Mononuclear cell (primary cell): ENCODE measurements around the gene NFKBIZ. TPM values are rescaled to one million over a fixed set of nuclear protein-coding genes. Genes with fewer than 3 reads are reported as not detected.
A peak's percentile ranks its signal among the peaks of the same experiment; 100 is the strongest.

ENCODE experiments used
- H3K27me3 ChIP-seq: 2 replicates; pipeline ENCODE4 v1.6.0; 2011; ENCODE audit warnings: low read length, control low read depth; ENCODE audit not compliant: insufficient read depth
- H3K4me1 ChIP-seq: 2 replicates; pipeline ENCODE4 v1.5.1; 2011; ENCODE audit warnings: mild to moderate bottlenecking, low read length, control low read depth; ENCODE audit not compliant: insufficient read depth
- H3K4me3 ChIP-seq: 2 replicates; pipeline ENCODE4 v1.5.1; 2011; ENCODE audit warnings: mild to moderate bottlenecking, low read length, moderate library complexity
- H3K9me3 ChIP-seq: 2 replicates; pipeline ENCODE4 v1.5.1; 2011; ENCODE audit warnings: low read depth, mild to moderate bottlenecking, control low read depth, low read length
- total RNA-seq: library from RNA; depleted of rRNA; stranded (reverse); fragments of >200 nt; gene quantifications from one replicate; pipeline ENCODE4 v1.2.3, GENCODE V29; 2012

NFKBIZ gene
- total RNA-seq, 1 donor = 1,930 TPM

DNA sequence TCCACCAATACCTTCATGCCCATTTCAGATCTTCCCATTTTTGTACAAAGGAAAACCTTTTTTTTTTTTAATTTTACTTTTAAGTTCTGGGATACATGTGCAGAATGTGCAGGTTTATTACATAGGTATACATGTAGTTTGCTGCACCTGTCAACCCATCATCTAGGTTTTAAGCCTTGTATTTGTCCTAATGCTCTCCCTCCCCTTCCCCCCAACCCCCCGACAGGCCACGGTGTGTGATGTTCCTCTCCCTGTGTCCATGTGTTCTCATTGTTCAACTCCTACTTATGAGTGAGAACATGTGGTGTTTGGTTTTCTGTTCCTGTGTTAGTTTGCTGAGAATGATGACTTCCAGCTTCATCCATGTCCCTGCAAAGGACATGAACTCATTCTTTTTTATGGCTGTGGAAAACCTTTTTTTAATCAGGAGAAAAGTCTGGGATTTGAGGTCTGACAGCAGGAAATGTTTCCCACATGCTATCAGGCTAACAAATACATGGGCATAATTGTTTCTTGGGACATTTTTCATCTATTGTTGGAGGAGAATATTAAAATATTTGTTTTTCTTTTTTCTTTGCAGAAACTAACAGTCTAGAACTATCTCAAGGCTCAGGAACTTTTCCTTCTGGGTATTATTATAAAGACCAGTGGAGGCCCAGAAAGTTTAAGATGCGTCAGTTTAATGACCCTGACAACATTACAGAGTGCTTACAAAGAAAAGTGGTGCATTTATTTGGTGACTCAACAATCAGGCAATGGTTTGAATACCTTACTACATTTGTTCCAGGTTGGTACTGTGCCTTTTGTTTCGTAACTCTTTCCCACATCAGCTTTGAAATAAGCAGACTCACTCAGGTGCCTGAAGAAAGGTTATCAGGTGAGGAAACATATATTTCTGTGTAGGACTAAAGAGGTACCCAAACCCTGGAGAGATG is 32.8 kb upstream of the NFKBIZ start:
- Histone ChIP-seq H3K4me1 (peaks cover 27% of the 10 kb centered on the region), H3K27me3 (no peaks in the 10 kb centered on the region), H3K4me3 (no peak overlapping the region), H3K9me3 (no peaks in the 10 kb centered on the region)

DNA sequence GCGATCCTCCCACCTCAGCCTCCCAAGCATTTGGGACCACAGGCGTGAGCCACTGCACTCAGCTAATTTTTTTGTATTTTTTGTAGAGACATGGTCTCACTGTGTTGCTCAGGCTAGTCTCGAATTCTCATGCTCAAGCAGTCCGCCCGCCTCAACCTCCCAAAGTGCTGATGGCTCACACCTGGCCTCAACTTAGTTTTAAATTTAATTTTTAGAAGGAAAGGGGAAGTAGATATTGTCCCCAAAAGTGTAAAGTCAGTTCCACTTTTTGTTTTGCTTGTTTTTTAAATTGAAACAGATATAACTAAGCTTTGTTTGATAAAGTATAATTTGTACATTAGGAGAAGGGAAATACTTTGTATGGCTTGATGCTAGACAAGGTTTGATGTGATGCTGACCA is 31.3 kb upstream of the NFKBIZ start:
- peaks cover 27% of the 10 kb centered on the region for H3K4me1 ChIP-seq
- H3K4me3 ChIP-seq = no peak overlapping the region

DNA sequence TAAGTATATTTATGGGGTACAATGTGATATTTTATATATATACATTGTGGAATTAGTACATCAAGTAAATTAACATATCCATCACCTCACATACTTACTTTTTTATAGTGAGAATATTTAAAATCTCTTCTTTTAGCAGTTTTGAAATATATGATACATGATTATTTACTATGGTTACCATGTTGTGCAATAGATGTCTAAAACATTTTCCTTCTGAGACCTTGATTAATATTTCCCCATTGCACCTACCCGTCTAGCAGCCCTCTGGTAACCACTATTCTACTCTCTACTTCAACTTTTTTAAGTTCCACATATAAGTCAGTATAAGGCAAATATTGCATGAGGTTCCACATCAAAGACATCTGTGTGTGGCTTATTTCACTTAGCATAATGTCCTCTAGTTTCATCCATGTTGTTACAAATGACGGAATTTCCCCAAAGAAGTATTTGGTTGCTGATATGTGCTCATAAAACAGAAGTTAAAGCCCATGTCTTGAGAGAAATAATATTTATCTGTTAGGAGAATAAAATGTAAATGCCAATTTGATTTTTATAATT is 29.6 kb upstream of the NFKBIZ start:
- Histone ChIP-seq H3K4me3 (no peak overlapping the region), H3K4me1 (peaks cover 34% of the 10 kb centered on the region), H3K9me3 (no peaks in the 10 kb centered on the region), H3K27me3 (no peaks in the 10 kb centered on the region)

More for the DNA sequence above, 31.3 kb upstream of the NFKBIZ start:
- Histone ChIP-seq H3K9me3 (no peaks in the 10 kb centered on the region), H3K27me3 (no peaks in the 10 kb centered on the region)

DNA sequence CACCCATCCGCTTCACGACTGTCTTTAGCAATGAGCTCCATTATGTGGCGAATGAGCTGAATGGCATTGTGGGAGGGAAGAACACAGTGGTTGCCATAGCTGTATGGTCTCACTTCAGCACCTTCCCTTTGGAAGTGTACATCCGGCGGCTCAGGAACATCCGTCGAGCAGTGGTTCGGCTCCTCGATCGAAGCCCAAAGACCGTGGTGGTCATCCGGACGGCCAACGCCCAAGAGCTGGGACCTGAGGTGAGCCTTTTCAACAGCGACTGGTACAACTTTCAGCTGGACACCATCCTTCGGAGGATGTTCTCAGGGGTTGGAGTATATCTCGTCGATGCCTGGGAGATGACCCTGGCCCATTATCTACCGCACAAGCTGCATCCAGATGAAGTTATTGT is 27.8 kb upstream of the NFKBIZ start:
- Histone ChIP-seq H3K27me3 (no peaks in the 10 kb centered on the region), H3K9me3 (no peaks in the 10 kb centered on the region), H3K4me1 (peaks cover 35% of the 10 kb centered on the region), H3K4me3 (no peak overlapping the region)

DNA sequence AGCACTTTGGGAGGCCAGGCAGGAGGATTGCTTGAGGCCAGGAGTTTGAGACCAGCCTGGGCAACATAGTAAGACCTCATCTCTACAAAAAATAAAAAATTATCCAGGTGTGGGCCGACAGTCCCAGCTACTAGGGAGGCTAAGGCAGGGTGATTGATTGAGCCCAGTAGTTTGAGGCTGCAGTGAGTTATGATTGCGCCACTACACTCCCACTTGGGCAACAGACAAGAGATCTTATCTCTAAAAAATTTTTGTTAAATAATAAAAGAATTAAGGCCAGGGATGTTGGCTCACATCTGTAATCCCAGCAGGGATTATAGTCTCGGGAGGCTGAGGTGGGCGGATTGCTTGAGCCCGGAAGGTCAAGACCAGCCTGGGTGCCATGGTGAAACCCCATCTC is 25.8 kb upstream of the NFKBIZ start:
- Histone ChIP-seq H3K9me3 (no peaks in the 10 kb centered on the region), H3K4me3 (no peak overlapping the region), H3K27me3 (no peaks in the 10 kb centered on the region), H3K4me1 (peaks cover 34% of the 10 kb centered on the region)

DNA sequence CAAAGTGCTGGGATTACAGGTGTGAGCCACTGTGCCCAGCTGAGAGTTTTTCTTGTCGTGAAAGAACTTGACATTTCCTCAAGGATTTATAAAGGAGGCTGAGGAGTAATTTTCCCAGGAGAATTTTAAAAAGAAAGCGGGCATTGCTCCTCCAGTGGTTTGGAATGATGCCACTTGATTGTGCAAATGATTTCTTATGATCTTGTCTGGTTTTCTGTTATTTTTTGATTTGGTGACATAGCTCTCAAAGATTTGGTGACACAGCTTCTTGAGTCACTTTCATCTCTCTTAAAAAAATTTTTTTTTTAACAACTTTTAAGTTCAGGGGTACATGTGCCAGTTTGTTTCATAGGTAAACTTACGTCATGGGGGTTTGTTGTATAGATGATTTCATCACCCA is 24.6 kb upstream of the NFKBIZ start:
- no peak overlapping the region for H3K4me3 ChIP-seq
- H3K4me1 ChIP-seq = peaks cover 38% of the 10 kb centered on the region
- H3K9me3 ChIP-seq = no peaks in the 10 kb centered on the region
- H3K27me3 ChIP-seq = no peaks in the 10 kb centered on the region

DNA sequence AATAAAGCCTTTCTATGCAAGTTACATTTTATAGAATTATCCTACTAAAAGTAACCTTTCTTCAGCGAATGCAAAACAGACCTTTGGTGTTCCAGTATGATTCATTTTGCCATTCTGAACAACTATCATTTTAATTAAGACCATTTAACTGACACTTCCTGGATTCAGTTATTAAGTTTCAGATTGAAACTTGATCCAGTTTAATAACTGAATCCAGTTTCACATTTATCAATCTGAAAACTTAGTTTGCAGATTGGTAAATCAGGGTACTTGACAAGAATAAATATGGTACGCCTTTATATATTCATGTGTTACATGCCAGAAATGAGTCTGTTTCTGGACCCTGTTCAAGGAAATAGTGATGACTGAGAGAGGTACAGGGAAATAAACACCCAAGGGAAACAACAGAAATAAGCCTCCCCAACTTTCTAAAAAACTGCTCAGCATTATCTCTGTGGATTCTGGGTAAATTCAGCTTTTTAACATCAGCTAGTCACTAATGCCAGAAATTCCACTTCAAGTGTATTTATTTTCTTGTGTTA is 23.3 kb upstream of the NFKBIZ start:
- Histone ChIP-seq H3K4me1 (peaks cover 46% of the 10 kb centered on the region), H3K4me3 (no peak overlapping the region), H3K9me3 (no peaks in the 10 kb centered on the region)

DNA sequence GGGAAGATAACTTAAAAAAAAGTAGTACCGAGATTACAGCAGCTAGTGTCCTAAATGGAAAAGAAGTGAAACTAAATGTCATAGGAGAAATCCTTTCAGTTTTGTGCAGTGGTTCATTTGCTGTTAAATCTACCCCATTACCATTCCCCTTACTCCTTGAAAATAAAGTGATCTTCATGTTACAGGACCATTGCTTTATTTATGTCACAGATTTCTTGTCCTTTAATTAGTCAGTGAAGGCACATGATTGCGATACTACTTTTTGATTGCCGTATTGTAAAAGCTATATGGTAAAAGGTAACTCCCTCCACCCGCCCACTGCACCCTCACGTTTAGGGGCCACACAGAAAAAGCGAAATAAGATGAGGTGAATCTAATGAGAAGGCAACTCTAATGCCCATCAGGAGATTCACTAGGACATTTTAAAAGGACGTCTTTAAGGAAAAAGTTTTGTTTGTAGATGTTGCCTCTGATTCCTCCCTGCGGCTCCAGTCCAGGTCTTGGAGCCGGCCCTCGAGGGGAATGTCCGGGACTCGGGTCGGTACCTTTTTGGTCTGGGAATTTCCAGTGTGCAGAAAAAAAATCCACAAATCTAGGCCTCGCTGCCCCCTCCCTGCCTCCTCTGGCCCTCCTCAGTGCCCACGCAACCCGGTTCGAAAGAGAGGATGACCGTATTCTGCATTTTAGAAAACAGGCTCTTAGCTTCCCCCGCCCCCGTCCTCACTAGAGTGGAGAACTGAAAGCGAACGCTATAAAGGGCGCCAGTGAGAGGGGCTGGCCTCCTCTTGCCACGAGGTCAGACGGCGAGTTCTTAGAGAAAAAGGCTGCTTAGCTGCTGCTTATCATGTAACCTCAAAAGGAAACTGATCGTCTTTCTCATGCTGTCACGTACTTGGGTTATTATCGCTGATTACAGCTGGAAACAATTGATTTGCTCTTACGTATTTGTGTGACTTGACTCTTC is 21.8 kb upstream of the NFKBIZ start:
- H3K27me3 ChIP-seq = no peaks in the 10 kb centered on the region
- no peaks in the 10 kb centered on the region for H3K9me3 ChIP-seq
- H3K4me1 ChIP-seq = peaks cover 55% of the 10 kb centered on the region
- H3K4me3 ChIP-seq = peak overlapping the region; percentile 56

More for the DNA sequence above, 23.3 kb upstream of the NFKBIZ start:
- H3K27me3 ChIP-seq = no peaks in the 10 kb centered on the region

DNA sequence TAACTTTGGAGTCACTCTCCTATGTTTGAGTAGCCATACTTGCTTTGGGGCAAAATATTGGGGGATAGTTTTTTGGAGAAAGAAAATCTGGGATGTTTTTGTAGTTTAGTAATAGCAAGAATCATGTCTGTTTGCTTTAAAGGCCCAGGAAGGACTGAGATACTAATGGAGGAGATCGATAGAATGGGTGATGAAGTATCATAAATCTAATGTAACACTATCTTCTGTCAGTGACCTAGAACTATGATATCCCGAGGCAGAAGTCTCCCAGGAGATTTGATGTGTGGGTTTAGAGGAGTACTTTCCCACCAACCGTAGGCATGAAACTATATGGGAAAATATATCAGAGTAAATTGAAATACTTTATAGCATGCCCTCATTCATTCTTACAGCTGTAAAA is 21.0 kb upstream of the NFKBIZ start:
- Histone ChIP-seq H3K9me3 (no peaks in the 10 kb centered on the region), H3K4me3 (peak overlapping the region; percentile 56), H3K27me3 (no peaks in the 10 kb centered on the region), H3K4me1 (peaks cover 59% of the 10 kb centered on the region)

DNA sequence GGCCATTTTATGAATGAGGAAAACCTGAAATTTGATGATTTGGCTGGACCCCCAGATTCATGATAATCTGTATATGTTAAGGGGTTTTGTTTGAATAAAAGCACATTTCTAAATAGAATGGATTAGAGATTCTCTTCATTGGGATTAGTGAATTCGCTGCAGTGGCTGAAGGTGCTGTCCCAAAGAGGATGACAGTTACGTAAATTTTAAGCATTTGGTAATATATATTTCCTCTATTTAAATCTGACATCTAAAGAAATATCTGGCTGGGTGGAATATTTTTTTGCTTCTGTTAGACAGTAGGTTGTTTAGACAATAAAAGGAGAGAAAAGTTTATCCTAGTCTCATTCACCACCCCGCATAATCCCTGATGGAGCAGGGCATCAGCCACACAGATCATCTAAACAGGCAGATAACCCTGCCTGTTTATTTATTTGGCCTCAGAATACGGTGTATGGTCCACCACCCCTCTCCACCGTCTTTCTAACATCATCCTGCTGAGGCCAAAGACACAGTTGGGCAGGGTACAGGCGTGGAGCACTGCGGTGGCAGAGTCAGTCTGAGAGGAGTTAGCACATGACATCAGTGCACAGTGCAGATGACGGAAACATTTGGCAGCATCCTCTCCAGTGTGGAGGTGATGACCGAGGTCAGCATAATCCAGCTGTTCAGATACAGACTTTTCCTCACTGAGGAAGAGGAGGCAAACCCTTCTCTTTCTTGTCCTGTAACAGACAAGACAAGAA is 20.4 kb upstream of the NFKBIZ start:
- peaks cover 62% of the 10 kb centered on the region for H3K4me1 ChIP-seq
- peak overlapping the region; percentile 56 for H3K4me3 ChIP-seq

DNA sequence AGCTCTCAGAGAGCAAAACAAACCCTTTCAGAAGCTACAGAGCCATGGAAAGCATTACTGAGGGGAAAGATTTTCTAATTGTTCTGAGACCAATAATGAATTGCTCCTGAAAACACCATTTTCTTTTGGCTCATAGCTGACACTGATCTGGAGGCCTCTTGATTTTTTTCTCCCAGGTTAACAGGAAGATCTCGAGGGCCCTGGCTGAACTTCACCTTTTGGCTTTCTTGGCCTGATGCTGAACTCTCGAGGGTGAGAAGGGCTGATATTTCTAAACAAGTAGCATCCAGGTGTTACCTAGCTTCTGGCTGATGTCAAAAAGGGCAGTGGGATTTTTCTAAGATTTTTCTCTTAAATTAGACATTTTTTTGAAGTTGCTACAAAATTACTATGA is 19.9 kb upstream of the NFKBIZ start:
- H3K27me3 ChIP-seq = no peaks in the 10 kb centered on the region
- no peaks in the 10 kb centered on the region for H3K9me3 ChIP-seq
- peaks cover 65% of the 10 kb centered on the region for H3K4me1 ChIP-seq
- no peak overlapping the region for H3K4me3 ChIP-seq

More for the DNA sequence above, 20.4 kb upstream of the NFKBIZ start:
- no peaks in the 10 kb centered on the region for H3K27me3 ChIP-seq
- H3K9me3 ChIP-seq = no peaks in the 10 kb centered on the region

DNA sequence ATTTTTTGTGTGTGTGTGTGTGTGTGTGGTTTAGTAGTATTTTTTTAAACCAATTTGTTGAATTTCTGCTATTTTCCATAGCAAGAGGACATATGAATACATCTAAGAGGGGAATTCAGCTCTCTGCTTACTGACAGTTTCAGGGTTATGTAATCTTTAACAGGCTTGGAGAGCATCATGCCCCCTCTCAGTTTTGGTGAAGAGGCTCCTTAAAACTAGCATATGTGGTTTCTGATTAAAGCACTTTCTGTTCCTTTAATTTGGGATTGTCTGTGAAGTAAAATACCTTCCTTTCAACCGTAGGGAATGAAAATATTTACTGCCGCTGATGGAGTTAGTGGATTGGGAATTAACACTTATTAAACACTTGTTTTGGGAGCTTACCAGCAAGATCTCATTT is 19.4 kb upstream of the NFKBIZ start:
- no peaks in the 10 kb centered on the region for H3K9me3 ChIP-seq
- H3K4me3 ChIP-seq = no peak overlapping the region
- peaks cover 65% of the 10 kb centered on the region for H3K4me1 ChIP-seq
- H3K27me3 ChIP-seq = no peaks in the 10 kb centered on the region

DNA sequence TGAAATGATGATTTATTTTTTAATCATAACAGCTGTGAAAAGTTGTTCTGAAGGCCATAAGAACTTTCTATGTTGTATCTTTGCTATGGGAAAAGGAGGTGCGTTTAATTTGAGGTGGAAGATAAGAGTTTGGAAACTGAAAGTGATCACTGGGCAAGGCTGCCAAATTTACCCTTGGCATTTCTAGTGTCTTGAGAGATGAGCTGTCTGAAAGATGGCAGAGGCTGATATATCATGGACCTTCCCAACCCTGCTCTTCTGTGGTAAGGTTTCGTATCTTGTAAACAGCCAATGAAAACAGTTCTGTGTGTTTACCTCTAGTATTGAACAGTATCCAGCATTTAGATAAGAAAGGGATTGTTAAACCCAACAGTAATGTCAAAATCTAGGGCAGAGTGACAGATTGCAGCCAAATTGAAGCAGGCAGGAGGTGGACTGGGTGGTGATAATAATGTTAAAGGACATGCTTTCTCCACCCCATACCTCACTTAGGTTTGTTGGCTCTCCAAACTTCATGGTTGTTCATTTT is 15.8 kb upstream of the NFKBIZ start:
- H3K4me3 ChIP-seq = no peak overlapping the region
- no peaks in the 10 kb centered on the region for H3K27me3 ChIP-seq
- H3K4me1 ChIP-seq = peaks cover 79% of the 10 kb centered on the region
- no peaks in the 10 kb centered on the region for H3K9me3 ChIP-seq

DNA sequence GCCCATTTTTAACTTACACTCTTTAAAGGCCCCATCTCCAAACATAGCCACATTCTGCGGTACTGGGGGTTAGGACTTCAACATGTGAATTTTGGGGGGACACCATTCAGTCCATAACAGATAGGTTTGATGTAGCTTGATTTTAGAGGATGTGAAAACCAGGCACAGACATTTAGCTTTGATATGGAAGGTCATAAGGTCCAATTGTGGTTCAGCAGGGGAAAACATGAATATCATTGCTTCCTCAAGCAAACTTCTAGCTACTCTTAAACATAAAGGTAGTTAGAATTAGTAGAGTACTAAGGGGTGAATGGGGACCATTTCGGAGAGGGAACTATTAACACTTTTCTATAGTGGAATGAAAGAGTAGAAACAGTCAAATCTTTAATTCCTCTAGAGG is 13.6 kb upstream of the NFKBIZ start:
- Histone ChIP-seq H3K4me3 (no peak overlapping the region), H3K4me1 (peaks cover 60% of the 10 kb centered on the region)

More for the DNA sequence above, 13.6 kb upstream of the NFKBIZ start:
- Histone ChIP-seq H3K27me3 (no peaks in the 10 kb centered on the region), H3K9me3 (no peaks in the 10 kb centered on the region)
